ENCODE measurements around the gene PDXK. TPM values are rescaled to one million over a fixed set of nuclear protein-coding genes. Genes with fewer than 3 reads are reported as not detected.

Gene PDXK
- polyA plus RNA-seq, 3 donors: 68.1 to 93.2 (median 90.9) TPM

- DNase-seq: no peak
Observed at GRCh38 chr21:43800124-43800523, 81.2 kb downstream of the PDXK start.

DNA sequence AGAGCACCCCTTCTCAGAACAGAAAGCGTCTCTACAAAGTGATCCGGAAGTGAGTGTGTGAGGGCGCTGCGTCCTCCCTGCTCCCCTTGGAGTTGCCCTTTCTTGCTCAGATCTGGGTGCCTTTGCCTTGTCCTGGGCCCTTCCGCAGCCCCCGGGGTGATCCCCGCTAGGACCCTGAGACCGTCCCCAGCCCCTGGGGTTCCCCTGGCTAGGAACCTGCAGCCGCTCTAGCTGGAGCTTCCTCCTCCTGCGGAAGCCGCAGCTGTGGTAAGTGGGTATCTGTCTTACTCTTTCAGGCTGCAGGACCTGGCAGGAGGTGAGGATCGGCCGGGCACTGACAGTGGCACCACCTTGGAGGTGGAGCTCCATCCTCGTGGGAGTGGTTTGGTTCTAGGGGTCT, 81.6 kb downstream of the PDXK start:
- no peak for DNase-seq

- no peak for DNase-seq
Observed at GRCh38 chr21:43801006-43801783, 82.3 kb downstream of the PDXK start.

- no peak for DNase-seq
Observed at GRCh38 chr21:43802713-43803313, 83.9 kb downstream of the PDXK start.

- DNase-seq: no peak
Observed at GRCh38 chr21:43803558-43804300, 84.8 kb downstream of the PDXK start.

GRCh38 chr21:43805275-43805800, 86.4 kb downstream of the PDXK start:
- no peak for DNase-seq

DNA sequence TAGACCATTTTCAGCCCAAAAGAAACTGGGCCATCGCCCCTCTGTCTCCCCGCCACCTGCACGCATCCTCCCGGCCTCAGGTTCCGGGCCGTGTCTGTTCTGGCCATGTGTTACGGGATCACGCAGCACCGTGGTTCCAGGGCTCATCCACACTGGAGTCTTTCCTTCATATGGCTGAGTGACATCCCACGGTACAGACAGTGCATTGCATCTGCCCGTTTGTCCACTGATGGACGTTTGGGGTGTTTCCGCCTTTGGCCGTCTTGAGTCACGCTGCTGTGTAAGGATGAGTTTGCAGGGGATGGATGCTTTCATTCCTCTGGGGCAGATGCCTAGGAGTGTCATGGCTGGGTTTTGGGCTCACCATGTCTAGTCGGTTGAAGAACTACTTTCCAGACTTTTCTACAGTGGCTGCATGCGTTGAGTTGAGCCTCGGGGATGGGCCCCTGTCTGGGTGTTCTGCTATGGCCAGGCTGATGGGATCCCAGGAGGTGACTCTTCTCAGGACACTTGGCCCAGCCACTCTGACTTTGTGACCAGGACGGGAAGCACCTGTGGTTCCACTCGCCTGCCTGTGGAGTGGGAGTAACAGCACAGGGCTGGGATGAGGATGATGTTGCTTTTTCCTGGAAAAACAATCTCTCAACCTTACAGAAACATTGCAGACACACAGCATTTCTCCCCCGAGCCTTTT, 87.2 kb downstream of the PDXK start:
- DNase-seq: no peak

GRCh38 chr21:43808367-43808766, 89.4 kb downstream of the PDXK start:
- no peak for DNase-seq

DNA sequence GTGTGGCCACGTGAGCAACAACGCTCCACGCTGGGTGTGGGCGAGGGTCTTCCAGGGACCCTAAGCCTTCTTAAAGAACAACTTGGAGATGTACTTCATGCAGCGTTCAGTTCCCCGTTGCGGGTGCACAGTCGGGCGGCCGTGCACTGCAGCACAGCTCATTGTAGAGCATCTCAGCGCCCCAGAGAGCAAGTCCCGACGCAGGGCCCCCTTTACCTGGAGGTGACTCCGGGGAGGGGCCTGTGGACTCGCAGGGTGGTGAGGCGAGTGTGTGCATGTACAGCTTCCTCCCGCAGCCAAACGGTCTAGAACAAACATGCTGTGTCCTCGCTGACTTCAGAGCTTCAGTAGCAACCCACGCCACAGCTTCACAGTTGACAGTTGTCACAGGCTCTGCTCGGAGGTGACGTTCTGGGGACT, 89.9 kb downstream of the PDXK start:
- DNase-seq: no peak

GRCh38 chr21:43809346-43809799, 90.4 kb downstream of the PDXK start:
- DNase-seq: no peak

- no peak for DNase-seq
Observed at GRCh38 chr21:43809853-43810504, 91.0 kb downstream of the PDXK start.

DNA sequence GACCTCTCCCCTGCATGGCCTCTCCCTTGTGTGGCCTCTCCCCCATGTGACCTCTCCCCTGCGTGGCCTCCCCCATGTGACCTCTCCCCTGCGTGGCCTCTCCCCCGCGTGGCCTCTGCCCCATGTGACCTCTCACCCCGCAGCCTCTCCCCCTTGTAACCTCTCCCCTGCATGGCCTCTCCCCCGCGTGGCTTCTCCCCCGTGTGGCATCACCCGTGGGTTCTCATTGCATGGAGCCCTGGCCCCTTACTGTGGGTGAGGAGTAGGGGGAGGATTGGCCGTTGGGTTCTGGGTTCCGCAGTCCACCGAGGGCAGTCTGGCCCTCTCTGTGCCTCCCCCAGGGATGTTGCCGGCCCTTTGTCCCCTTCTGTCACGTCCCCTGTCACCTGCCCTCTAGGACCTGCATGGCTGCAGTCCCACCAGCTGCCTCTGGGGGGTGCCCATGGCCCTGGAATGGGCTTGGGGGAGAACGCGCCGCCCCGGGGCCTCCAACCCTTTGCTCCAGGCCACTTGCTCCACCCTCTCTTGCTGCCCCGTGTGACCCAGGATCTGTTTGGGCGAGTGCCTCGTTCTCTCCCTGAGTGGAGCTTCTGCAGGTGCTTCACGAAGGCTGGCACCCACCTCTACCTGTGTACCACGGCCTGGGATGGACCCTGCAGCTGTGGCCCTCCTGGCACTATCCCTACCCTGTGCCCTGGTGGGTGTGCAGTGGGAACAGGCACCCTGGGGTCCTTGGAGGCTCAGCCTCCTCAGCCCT, 91.8 kb downstream of the PDXK start:
- DNase-seq: peak; percentile 56

- no peak for DNase-seq
Observed at GRCh38 chr21:43811262-43812105, 92.6 kb downstream of the PDXK start.

Other genes starting within 250 kb of the PDXK start
- gene HSF2BP, start 59.6 kb upstream of the PDXK start, polyA plus RNA-seq (ENCODE audit: insufficient read length in 3 of 3): 1 to 10 TPM; 1.7 to 2.6 (median 2.2) TPM
- gene RRP1B, start 59.6 kb upstream of the PDXK start, polyA plus RNA-seq (ENCODE audit: insufficient read length in 3 of 3): 10 to 100 TPM; 29.8 to 33.1 (median 32.0) TPM
- 10 to 100 TPM; 49.0 to 51.3 (median 49.0) TPM for gene CSTB, start 57.2 kb downstream of the PDXK start, polyA plus RNA-seq (ENCODE audit: insufficient read length in 3 of 3)
- 10 to 100 TPM; 31.3 to 35.8 (median 31.7) TPM for gene RRP1, start 70.4 kb downstream of the PDXK start, polyA plus RNA-seq (ENCODE audit: insufficient read length in 3 of 3)
- gene AGPAT3, start 146.1 kb downstream of the PDXK start, polyA plus RNA-seq (ENCODE audit: insufficient read length in 3 of 3): 10 to 100 TPM; 55.4 to 73.9 (median 73.1) TPM